T-helper 2 cell treated with Interferon-gamma antibody and Interleukin-4, amounts not matched to agents 5 μg/mL and 100 μg/mL, for 36 hours (primary cell): Measurements from ENCODE around the gene PPP2R5C.
A peak's percentile ranks its signal among the peaks of the same experiment; 100 is the strongest.

Source experiments
- DNase-seq: peaks from one replicate; pipeline ENCODE4 v3.0.0; 2021; ENCODE audit warnings: low spot score
- H3K27ac Mint-ChIP-seq: one replicate; pipeline ENCODE4 v1.8.0; 2021; ENCODE audit warnings: mild to moderate bottlenecking, mixed read lengths
- H3K27me3 Mint-ChIP-seq: one replicate; pipeline ENCODE4 v1.8.0; 2021; ENCODE audit warnings: low read depth, mixed read lengths
- H3K36me3 Mint-ChIP-seq: one replicate; pipeline ENCODE4 v1.8.0; 2021; ENCODE audit warnings: low read depth, mixed read lengths
- H3K4me1 Mint-ChIP-seq: one replicate; pipeline ENCODE4 v1.8.0; 2021; ENCODE audit warnings: low read depth, mixed read lengths
- H3K4me3 Mint-ChIP-seq: one replicate; pipeline ENCODE4 v1.8.0; 2022; ENCODE audit warnings: mild to moderate bottlenecking, moderate library complexity, mixed read lengths
- H3K9me3 Mint-ChIP-seq: one replicate; pipeline ENCODE4 v1.8.0; 2021; ENCODE audit warnings: mixed read lengths

Gene PPP2R5C

DNA sequence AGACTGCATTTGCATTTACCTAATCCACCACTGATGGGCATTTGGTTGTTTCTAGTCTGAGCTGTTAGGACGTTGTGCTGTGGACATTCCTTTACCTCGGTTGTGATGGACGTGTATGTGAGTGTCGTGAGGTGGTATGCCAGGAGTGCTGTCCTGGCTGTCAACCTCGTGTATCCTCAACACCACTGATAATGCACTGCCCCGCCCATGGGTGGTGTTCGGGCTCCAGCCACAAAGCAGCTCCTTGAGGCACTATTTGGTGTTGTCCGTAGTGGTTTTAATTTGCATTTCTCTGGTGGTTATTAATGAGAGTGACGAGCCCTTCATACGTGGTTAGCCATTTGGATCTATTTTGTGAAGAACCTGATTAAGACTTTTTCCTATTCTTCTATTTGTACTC, 87.6 kb downstream of the PPP2R5C start:
- DNase-seq, result no peak

DNA sequence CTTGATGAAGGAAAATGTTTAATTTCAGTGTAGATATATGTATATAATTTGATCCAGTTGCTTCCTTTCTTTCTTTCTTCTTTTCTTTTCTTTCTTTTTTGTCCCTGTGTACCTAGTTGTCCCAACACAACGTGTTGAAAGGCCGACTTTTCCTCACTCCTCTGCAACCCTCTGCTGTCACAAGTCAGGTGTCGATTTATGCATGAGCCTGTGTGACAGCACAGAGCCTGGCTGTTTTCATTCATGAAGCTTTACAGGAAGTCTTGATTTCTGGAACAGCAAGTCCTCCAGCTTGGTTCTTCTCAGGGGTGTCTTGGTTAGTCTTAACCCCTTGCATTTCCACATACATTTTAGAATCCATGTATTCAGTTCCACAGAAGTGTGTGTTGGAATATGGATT, 88.1 kb downstream of the PPP2R5C start:
- Mint-ChIP-seq H3K36me3 (peaks cover 29% of the 10 kb centered on the region), H3K27me3 (no peaks in the 10 kb centered on the region), H3K9me3 (no peaks in the 10 kb centered on the region), H3K4me3 (peak overlapping the region; percentile 35), H3K27ac (peak overlapping the region; percentile 67), H3K4me1 (peaks cover 64% of the 10 kb centered on the region)
- no peak for DNase-seq

More for the DNA sequence above, 87.6 kb downstream of the PPP2R5C start:
- peaks cover 30% of the 10 kb centered on the region for H3K36me3 Mint-ChIP-seq
- H3K4me3 Mint-ChIP-seq, result no peak overlapping the region
- H3K27ac Mint-ChIP-seq, result peak overlapping the region; percentile 34
- H3K4me1 Mint-ChIP-seq, result peaks cover 64% of the 10 kb centered on the region
- H3K27me3 Mint-ChIP-seq, result no peaks in the 10 kb centered on the region
- H3K9me3 Mint-ChIP-seq, result no peaks in the 10 kb centered on the region

DNA sequence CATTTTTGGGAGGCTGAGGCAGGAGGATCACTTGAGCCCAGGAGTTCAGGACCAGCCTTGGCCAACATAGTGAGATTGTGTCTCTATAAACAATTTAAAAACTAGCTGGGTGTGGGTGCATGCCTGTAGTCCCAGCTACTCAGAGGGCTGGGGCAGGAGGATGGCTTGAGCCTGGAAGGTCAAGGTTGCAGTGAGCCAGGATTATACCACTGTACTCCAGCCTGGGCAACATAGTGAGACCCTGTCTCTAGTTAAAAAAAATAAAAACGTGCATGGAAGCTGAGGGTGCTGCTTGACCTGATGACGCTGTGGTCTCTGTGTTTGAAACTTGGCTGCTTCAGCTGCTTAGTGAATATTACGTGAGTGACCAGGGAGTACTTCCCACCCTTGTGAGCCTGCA, 89.7 kb downstream of the PPP2R5C start:
- Mint-ChIP-seq H3K36me3 (peaks cover 30% of the 10 kb centered on the region), H3K9me3 (no peaks in the 10 kb centered on the region), H3K27ac (no peak overlapping the region), H3K4me3 (no peak overlapping the region), H3K4me1 (peaks cover 59% of the 10 kb centered on the region), H3K27me3 (no peaks in the 10 kb centered on the region)
- DNase-seq, result no peak

DNA sequence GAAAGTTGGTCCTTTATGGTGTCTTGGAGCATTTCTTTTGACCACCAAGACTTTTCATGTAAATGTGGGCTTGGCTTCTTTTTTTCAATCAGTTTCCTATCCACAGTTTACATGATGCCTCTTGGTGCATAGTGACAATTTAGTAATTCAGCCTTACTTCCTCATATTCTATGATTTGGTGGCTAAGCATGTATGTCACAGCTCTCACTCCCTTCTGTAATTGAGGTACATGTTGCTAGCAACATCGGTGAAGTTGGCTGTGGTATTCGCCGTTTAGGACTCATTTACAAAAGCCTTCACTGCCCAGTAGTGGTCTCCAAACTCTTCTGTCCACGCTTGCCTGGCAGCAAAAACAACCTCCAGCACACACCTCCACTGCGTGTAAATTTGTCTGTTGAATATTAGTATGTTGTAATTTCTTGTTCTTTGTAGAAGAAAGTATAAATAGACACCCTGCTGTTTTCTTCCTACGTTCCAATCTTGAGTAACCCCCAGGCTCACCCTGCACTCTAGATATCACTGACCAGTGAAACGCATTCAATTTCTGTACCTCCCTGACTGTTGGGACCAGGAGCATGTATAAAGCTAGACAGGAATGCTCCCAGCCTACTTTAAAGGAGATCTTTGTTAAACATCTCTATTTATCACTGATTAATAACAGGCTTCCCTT, 90.4 kb downstream of the PPP2R5C start:
- Mint-ChIP-seq H3K4me1 (peaks cover 53% of the 10 kb centered on the region), H3K27me3 (no peaks in the 10 kb centered on the region), H3K36me3 (peaks cover 30% of the 10 kb centered on the region), H3K4me3 (no peak overlapping the region), H3K27ac (no peak overlapping the region), H3K9me3 (no peaks in the 10 kb centered on the region)
- no peak for DNase-seq

DNA sequence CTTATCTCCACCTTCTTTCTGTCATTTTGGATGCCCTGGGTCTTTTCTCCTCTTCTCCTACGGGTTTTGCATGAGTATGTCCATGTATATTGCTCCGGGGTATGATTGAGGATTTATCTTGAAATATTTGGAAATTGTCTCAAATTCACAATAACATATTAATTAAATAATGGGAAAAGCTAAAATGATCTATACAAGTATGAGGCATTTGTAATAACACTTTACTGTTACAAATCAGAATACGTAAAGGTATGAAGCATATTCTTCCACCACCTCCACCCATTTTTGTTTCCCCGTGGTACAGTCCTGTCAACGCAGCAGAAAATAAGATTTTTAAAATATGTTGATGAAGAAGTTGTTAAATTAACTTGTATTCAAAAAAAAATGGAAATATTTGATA, 91.3 kb downstream of the PPP2R5C start:
- Mint-ChIP-seq H3K27ac (no peak overlapping the region), H3K4me3 (no peak overlapping the region)

DNA sequence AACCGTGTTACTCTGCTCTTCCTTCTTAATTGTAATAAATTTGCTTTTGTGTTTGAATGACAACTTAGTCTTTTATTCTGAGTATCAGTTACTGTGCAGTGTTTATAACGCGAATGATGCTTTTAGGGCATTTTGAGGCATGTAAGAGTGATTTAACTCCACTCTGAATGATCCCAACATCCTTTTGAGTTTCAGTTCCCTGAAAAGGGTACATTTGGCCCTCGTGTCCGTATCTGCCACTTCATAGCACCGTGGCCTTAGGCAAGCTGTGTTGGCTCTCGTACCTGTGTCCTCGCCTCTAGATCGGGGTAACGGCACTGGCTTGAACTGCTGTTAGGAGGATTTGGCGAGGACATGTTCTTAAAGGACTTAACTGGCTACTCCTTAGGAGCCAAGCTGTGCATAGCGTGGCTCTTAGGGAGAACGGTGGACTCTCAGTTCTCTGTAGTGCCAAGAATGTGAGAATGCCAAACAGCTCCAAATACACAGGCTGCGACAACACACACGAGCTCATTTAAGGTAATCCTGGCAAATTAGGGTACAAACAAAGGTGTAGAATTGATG, 92.0 kb downstream of the PPP2R5C start:
- no peak for DNase-seq
- Mint-ChIP-seq H3K4me3 (no peak overlapping the region), H3K27ac (peak overlapping the region; percentile 72), H3K27me3 (no peaks in the 10 kb centered on the region), H3K36me3 (peaks cover 27% of the 10 kb centered on the region), H3K9me3 (no peaks in the 10 kb centered on the region), H3K4me1 (peaks cover 48% of the 10 kb centered on the region)

More for the DNA sequence above, 91.3 kb downstream of the PPP2R5C start:
- no peaks in the 10 kb centered on the region for H3K9me3 Mint-ChIP-seq
- peaks cover 50% of the 10 kb centered on the region for H3K4me1 Mint-ChIP-seq
- H3K36me3 Mint-ChIP-seq, result peaks cover 27% of the 10 kb centered on the region
- no peak for DNase-seq
- no peaks in the 10 kb centered on the region for H3K27me3 Mint-ChIP-seq

DNA sequence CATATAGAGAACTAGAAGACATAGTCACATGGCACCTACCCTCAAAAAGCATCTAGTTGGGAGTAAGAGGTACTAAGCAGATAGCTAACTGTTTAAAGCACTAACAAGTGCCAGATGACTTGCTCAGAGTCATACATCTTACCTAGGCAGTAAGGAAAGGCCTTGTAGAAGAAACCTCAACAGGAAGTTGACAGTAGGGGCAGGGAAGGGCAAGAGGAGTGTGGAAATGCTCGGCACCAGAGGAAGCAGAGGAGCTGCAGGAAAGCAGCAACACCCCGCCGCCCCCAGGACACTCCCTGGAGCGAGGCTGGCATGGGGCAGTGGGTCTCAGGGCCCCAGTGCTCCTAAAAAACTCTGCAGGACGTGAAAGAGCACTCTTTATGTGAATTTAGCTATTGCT, 92.9 kb downstream of the PPP2R5C start:
- Mint-ChIP-seq H3K36me3 (peaks cover 27% of the 10 kb centered on the region), H3K4me1 (peaks cover 49% of the 10 kb centered on the region)

DNA sequence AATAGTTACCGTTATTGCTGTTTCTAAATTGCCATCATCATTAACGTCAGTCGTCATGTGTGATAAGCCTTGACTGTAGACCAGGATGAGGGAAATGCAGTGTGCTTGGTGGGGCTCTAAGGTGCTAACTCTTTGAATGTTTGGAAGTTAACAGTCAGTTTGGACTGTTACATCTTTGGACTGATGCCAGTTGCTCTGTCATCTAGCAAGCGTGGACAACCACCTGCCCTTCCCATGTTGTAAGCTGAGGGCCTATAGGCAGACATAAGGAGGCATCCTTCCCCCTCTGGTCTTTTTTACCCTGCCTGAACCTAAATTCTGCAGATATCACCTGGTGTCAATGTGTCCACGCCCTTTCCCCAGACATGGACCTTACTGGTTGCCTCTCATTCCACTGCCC, 94.4 kb downstream of the PPP2R5C start:
- Mint-ChIP-seq H3K4me3 (no peak overlapping the region), H3K9me3 (no peaks in the 10 kb centered on the region), H3K27me3 (no peaks in the 10 kb centered on the region), H3K4me1 (peaks cover 48% of the 10 kb centered on the region), H3K27ac (no peak overlapping the region), H3K36me3 (peaks cover 35% of the 10 kb centered on the region)
- no peak for DNase-seq

More for the DNA sequence above, 92.9 kb downstream of the PPP2R5C start:
- Mint-ChIP-seq H3K9me3 (no peaks in the 10 kb centered on the region), H3K4me3 (peak overlapping the region; percentile 47), H3K27me3 (no peaks in the 10 kb centered on the region), H3K27ac (peak overlapping the region; percentile 72)
- no peak for DNase-seq

DNA sequence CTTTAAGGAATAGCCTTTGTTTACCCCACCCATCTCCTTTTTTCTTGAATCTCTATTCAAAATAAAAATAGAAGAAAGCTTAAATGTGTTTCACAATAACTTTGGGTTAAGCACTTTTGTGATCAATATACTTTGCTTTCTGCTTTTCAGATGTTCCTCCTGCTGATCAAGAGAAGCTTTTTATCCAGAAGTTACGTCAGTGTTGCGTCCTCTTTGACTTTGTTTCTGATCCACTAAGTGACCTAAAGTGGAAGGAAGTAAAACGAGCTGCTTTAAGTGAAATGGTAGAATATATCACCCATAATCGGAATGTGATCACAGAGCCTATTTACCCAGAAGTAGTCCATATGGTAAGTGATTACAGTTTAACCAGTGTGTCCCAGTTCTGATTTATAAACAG, 95.0 kb downstream of the PPP2R5C start:
- Mint-ChIP-seq H3K27ac (no peak overlapping the region), H3K27me3 (no peaks in the 10 kb centered on the region), H3K36me3 (peaks cover 36% of the 10 kb centered on the region), H3K4me3 (no peak overlapping the region), H3K9me3 (no peaks in the 10 kb centered on the region), H3K4me1 (peaks cover 46% of the 10 kb centered on the region)
- no peak for DNase-seq

DNA sequence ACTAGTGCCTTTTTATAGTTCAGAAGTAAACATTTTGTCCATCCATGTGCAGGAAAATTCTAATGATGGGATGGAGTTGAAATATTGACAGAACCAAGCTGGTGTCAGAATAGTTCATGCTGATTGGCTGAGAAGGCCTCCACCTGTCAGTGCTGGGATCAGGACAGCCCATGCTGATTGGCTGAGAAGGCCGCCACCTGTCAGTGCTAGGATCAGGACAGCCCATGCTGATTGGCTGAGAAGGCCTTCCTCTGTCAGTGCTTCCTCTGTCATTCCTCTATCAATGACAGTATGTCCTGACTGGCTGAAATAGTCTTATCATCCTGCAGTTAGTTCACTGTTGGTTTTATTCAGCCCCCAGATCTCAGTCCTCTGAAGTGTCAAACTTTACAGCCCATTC, 95.7 kb downstream of the PPP2R5C start:
- no peak overlapping the region for H3K4me3 Mint-ChIP-seq
- no peak for DNase-seq
- H3K27me3 Mint-ChIP-seq, result no peaks in the 10 kb centered on the region
- peaks cover 42% of the 10 kb centered on the region for H3K36me3 Mint-ChIP-seq
- no peaks in the 10 kb centered on the region for H3K9me3 Mint-ChIP-seq
- no peak overlapping the region for H3K27ac Mint-ChIP-seq
- peaks cover 42% of the 10 kb centered on the region for H3K4me1 Mint-ChIP-seq

DNA sequence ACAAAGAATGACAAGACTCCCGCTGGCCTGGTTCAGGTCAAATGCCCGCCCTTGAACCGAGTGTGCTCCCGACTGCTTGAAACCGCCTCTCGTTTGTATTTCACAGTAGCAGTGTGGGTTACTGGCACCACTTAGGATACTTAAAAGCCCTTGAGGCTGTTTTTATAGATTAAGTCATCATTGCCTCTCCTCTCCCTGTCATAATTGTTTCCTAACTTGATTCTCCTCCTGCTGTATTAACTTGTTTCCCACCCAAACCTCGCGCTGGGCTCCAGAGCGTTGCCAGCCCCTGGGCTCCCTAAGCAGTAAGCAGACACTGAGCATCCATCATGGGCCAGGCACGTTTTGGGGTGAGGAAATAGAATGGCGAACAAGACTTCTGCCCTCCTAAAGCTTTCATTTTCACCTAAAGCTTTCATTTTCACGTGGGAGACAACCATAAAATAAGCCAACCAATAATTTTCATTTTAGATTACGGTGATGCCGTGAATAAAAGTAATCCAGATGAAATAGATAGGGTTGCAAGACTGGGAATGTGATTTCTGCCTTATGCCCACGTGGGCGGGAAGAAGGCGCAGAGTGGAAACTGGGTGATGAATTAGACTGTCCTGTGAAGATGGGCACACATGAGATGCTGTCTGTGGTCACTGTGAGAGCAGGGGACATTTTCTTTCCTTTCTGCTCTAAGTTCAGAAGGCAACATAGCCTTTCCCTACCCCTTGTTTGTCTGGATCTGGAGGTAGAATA, 97.5 kb downstream of the PPP2R5C start:
- Mint-ChIP-seq H3K4me1 (peaks cover 30% of the 10 kb centered on the region), H3K9me3 (no peaks in the 10 kb centered on the region), H3K36me3 (peaks cover 43% of the 10 kb centered on the region), H3K27ac (peak overlapping the region; percentile 85), H3K27me3 (no peaks in the 10 kb centered on the region), H3K4me3 (no peak overlapping the region)
- DNase-seq, result no peak

DNA sequence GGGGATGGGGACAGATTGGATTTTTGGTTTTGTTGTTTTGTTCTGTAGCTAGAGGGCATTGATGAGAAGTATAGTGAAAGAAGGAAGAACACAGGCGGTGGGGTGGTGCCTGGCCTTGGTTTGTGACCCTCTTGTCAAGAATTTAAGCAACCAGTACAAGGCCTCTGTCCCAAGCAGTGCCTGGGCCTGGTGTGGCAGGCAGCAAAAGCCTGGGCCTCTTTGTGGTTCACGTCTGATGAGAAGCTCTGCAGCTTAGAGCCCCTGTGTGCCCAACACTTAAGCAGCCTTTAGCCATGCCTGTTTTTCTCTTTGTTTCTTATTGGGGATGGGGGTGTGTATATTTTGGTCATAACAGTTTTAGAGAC, 98.0 kb downstream of the PPP2R5C start:
- H3K27ac Mint-ChIP-seq, result peak overlapping the region; percentile 85
- DNase-seq, result no peak
- H3K9me3 Mint-ChIP-seq, result no peaks in the 10 kb centered on the region
- peaks cover 25% of the 10 kb centered on the region for H3K4me1 Mint-ChIP-seq
- H3K4me3 Mint-ChIP-seq, result no peak overlapping the region
- no peaks in the 10 kb centered on the region for H3K27me3 Mint-ChIP-seq
- H3K36me3 Mint-ChIP-seq, result peaks cover 45% of the 10 kb centered on the region

DNA sequence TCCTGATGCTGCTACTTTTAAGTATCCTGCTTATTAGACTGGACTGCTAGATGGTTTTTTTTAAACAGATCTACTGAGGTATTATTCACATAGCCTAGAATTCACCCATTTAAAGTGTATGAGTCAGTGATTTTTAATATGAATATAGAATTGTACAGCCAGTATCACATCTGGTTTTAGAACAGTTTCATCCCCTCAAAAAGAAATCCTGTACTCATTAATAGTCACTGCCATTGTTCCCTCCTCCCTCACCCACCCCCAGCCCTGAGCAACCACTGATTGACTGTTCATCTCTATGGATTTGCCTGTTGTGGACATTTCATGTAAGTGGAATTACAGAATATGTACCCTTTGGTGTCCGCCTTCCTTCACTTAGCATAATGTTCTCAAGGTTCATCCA, 98.4 kb downstream of the PPP2R5C start:
- Mint-ChIP-seq H3K27ac (no peak overlapping the region), H3K9me3 (no peaks in the 10 kb centered on the region), H3K4me1 (peaks cover 24% of the 10 kb centered on the region), H3K36me3 (peaks cover 49% of the 10 kb centered on the region), H3K27me3 (no peaks in the 10 kb centered on the region), H3K4me3 (no peak overlapping the region)
- no peak for DNase-seq

DNA sequence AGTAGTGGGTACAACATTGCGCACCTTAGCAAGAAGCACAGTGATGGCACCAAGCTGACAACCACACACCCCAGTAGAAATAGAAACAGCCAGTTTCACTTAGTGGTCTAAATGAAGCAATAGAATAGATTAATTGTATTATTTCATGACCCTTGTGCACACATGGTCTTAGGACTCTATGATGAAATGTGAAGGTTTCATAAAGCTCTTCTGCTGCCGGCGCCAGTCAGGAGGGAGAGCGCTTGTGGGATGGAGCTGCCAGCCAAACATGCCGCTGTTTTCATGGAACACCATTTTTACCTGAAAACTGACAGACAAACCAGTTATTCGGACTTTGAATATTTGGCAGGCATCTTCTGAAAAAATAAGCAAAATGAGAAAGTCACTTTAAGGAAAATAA, 100.0 kb downstream of the PPP2R5C start:
- Mint-ChIP-seq H3K27me3 (no peaks in the 10 kb centered on the region), H3K27ac (peak overlapping the region; percentile 52), H3K4me1 (peaks cover 18% of the 10 kb centered on the region), H3K36me3 (peaks cover 52% of the 10 kb centered on the region), H3K9me3 (no peaks in the 10 kb centered on the region), H3K4me3 (no peak overlapping the region)
- DNase-seq, result no peak
